ENCODE data around the gene LRMDA. TPM values are rescaled to one million over a fixed set of nuclear protein-coding genes. Genes with fewer than 3 reads are reported as not detected.

Gene LRMDA
- total and polyA plus RNA-seq, 2 of the 8 experiments (the other 6 are each of a cell fraction or from before 2014, with no cell fraction given) = 0.86 to 2.8 TPM

DNA sequence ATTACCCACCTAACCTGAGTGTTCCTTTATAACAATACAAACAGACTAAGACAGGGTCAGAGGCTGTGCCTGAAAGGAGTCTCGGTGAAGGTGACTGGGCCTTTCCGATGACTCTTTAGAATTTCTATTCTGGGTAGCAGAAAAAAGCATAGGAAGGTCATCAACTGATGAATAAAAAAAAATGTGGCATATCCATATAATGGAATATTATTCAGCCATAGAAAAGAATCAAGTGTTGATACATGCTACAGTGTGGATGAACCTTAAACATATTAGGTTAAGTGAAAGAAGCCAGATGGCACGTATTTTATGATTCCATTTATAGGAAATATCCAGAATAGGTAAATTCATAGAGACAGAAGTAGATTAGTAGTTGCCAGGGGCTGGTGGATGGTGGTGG lies 83.4 kb downstream of the LRMDA start:
- no peak for TF ChIP-seq TCF12 (IDR thresholded peaks at IDR 0.05; ENCODE audit: low read depth, low read length)
- no peak for TF ChIP-seq ASH2L (IDR thresholded peaks at IDR 0.05; ENCODE audit: low read length)
- TF ChIP-seq, protein P1, sequence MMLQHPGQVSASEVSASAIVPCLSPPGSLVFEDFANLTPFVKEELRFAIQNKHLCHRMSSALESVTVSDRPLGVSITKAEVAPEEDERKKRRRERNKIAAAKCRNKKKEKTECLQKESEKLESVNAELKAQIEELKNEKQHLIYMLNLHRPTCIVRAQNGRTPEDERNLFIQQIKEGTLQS (IDR thresholded peaks at IDR 0.05; ENCODE audit: insufficient read depth, low read depth, low read length) = no peak
- no peak overlapping the region for H3K18ac ChIP-seq (ENCODE audit: extremely low read depth, low read length)
- no peak overlapping the region for H2BK12ac ChIP-seq (ENCODE audit: low read depth, low read length)
- no peak overlapping the region for H3K27ac ChIP-seq (ENCODE audit: low read depth, low read length)
- no peak overlapping the region for H2BK15ac ChIP-seq (ENCODE audit: low read length)
- no peak overlapping the region for H2BK120ac ChIP-seq (replicated peaks; ENCODE audit: low read depth, low read length)
- DNase-seq (ENCODE audit: low read depth in 1 of 2, low spot score in 2 of 2) (no peak), FAIRE-seq (no peak)
- H4K20me1 ChIP-seq (replicated peaks in 1 of 2; ENCODE audit: control insufficient read depth in 1 of 2, insufficient read depth in 2 of 2, low read length in 2 of 2) = no peaks in the 10 kb centered on the region
- no peaks in the 10 kb centered on the region for H3K79me1 ChIP-seq (ENCODE audit: low read depth, low read length)
- H3K14ac ChIP-seq (ENCODE audit: insufficient read length) = no peak overlapping the region
- no peaks in the 10 kb centered on the region; the same call in 1 of the 2 replicates for H3K23me2 ChIP-seq (ENCODE audit: low read depth, low read length)
- H3K27me3 ChIP-seq (replicated peaks in 1 of 4; ENCODE audit: control insufficient read depth in 3 of 4, extremely low read depth in 1 of 4, insufficient read depth in 3 of 4, low read length in 3 of 4) = no peaks in the 10 kb centered on the region; a peak in 1 of 7 replicates
- no peak overlapping the region for H2AK5ac ChIP-seq (ENCODE audit: low read depth, low read length)
- H4K8ac ChIP-seq (ENCODE audit: extremely low read depth, insufficient read depth, low read length) = no peak overlapping the region
- H4K5ac ChIP-seq (ENCODE audit: insufficient read length, low read depth, low read length) = no peak overlapping the region
- no peak overlapping the region for H3K4me2 ChIP-seq (ENCODE audit: insufficient read depth in 1 of 2, low read depth in 2 of 2, low read length in 2 of 2)
- H3K9ac ChIP-seq (replicated peaks in 1 of 4; ENCODE audit: extremely low read depth in 1 of 4, low read depth in 3 of 4, low read length in 3 of 4) = no peak overlapping the region
- no peak overlapping the region for H4K91ac ChIP-seq (replicated peaks; ENCODE audit: insufficient read length, low read length)
- H2BK20ac ChIP-seq (ENCODE audit: low read length) = no peak overlapping the region
- no peak overlapping the region for H2AFZ ChIP-seq (ENCODE audit: low read length)
- 89% methylated on average over 3 of the region's 3 CpGs; no CpG with 5 or more reads in 1 of the 2 experiments for WGBS, 2 experiments (ENCODE audit: extremely low coverage in 1 of 2, insufficient coverage in 1 of 2, insufficient read length in 1 of 2, insufficient replicate concordance in 2 of 2, low coverage in 1 of 2, low lambda C conversion rate in 2 of 2, missing lambda C conversion rate in 1 of 2)
- H3K4ac ChIP-seq (replicated peaks; ENCODE audit: insufficient read length, low read depth, low read length) = no peak overlapping the region
- no peak overlapping the region for H3K56ac ChIP-seq (replicated peaks; ENCODE audit: insufficient read length, low read depth, low read length)
- H3K79me2 ChIP-seq (ENCODE audit: control insufficient read depth in 1 of 2, insufficient read depth in 2 of 2, low read length in 2 of 2) = no peaks in the 10 kb centered on the region
- no peak overlapping the region for H2BK5ac ChIP-seq (ENCODE audit: low read depth, low read length)
- no peak overlapping the region for H3K4me3 ChIP-seq (ENCODE audit: extremely low read depth in 1 of 4, insufficient read depth in 2 of 4, low read depth in 3 of 4, low read length in 4 of 4)
- H3K9me3 ChIP-seq (ENCODE audit: insufficient read depth in 2 of 2, low read depth in 1 of 2, low read length in 1 of 2) = no peaks in the 10 kb centered on the region
- no peak overlapping the region for H3K23ac ChIP-seq (ENCODE audit: insufficient read length)
- CTCF ChIA-PET (ENCODE audit: partially characterized antibody) = no interaction called here
- POLR2A ChIA-PET (ENCODE audit: partially characterized antibody) = no interaction called here
- no peaks in the 10 kb centered on the region for H3K36me3 ChIP-seq (ENCODE audit: control insufficient read depth in 2 of 4, insufficient read depth in 4 of 4, low read length in 3 of 4)
- no peaks in the 10 kb centered on the region for H3K4me1 ChIP-seq (replicated peaks in 1 of 4; ENCODE audit: control insufficient read depth in 3 of 4, insufficient read depth in 4 of 4, low read length in 3 of 4)
